GM10248 (cell line): Measurements from ENCODE around the gene IFI27.
"Not testable (repeated sequence)": the region's sequence is repeated elsewhere in the genome, so short reads cannot be mapped to it uniquely, and the experiment has no call there.

Source experiments
- CTCF ChIA-PET: fragments of 300-600 bp; sonication (Branson Sonifier 250); formaldehyde crosslinking; extraction: SDS; loops from one replicate; lab custom pipeline; 2021; ENCODE audit warnings: antibody characterized with exemption; lab: Yijun Ruan, JAX
- POLR2A ChIA-PET: fragments of 350-650 bp; sonication (Branson Sonifier 250); formaldehyde crosslinking; extraction: SDS; loops from one replicate; lab custom pipeline; 2020; ENCODE audit warnings: antibody characterized with exemption; lab: Yijun Ruan, JAX
- DNase-seq: peaks from one replicate; pipeline ENCODE4 v3.0.0; 2012; ENCODE audit errors: extremely low spot score
- CTCF ChIP-seq: IDR thresholded peaks from 2 replicates; pipeline ENCODE4 v1.5.1; 2012; ENCODE audit warnings: mild to moderate bottlenecking, low read depth; ENCODE audit errors: extremely low read depth, missing control alignments, control extremely low read depth

IFI27 gene

GRCh38 chr14:94110552-94111181, at the start of gene IFI27:
Gene IFI27, plus strand, starts transcription at chr14:94110736.
- DNase-seq = no peak
- CTCF ChIA-PET = interaction anchor here (0.9 to 2.0 kb wide), 2 partner anchors 26 to 71 kb away, joined by 3 to 7 read pairs; no protein-coding TSS in a partner anchor
- POLR2A ChIA-PET = no interaction called here
- no peak for TF ChIP-seq CTCF

- DNase-seq = no peak
- POLR2A ChIA-PET = no interaction called here
- TF ChIP-seq CTCF = no peak
- CTCF ChIA-PET = interaction anchor here (1.1 to 2.2 kb wide), 3 partner anchors 10 to 70 kb away, joined by 3 to 14 read pairs (median 4); no protein-coding TSS in a partner anchor
These were observed 48.1 kb upstream of the IFI27 start for GRCh38 chr14:94062344-94062940.

GRCh38 chr14:94066089-94066676, 44.4 kb upstream of the IFI27 start:
- no peak for TF ChIP-seq CTCF
- POLR2A ChIA-PET = interaction anchor here (1.3 to 1.8 kb wide), 2 partner anchors 9 to 13 kb away, joined by 3 to 8 read pairs; no protein-coding TSS in a partner anchor
- CTCF ChIA-PET = interaction anchor here (1.7 to 3.2 kb wide), 4 partner anchors 9 to 70 kb away, joined by 4 to 10 read pairs (median 6); no protein-coding TSS in a partner anchor
- no peak for DNase-seq

- DNase-seq, POLR2A ChIA-PET, CTCF ChIA-PET: not testable (repeated sequence)
These were observed 38.5 kb upstream of the IFI27 start for GRCh38 chr14:94072076-94072475.

GRCh38 chr14:94074534-94074933, 36.0 kb upstream of the IFI27 start:
- ChIA-PET CTCF (interaction anchor here (1.0 to 1.6 kb wide), 2 partner anchors 62 to 135 kb away, joined by 3 to 4 read pairs; no protein-coding TSS in a partner anchor), POLR2A (interaction anchor here (1.0 kb wide), 1 partner anchor 10 kb away, joined by 3 read pairs; no protein-coding TSS in a partner anchor)
- no peak for DNase-seq
- TF ChIP-seq CTCF = no peak

GRCh38 chr14:94075008-94075407, 35.5 kb upstream of the IFI27 start:
- TF ChIP-seq CTCF = no peak
- no peak for DNase-seq
- ChIA-PET POLR2A (interaction anchor here (1.0 kb wide), 1 partner anchor 10 kb away, joined by 3 read pairs; no protein-coding TSS in a partner anchor), CTCF (interaction anchor here (1.0 to 1.6 kb wide), 2 partner anchors 62 to 135 kb away, joined by 3 to 4 read pairs; no protein-coding TSS in a partner anchor)
